Thoracic aorta (tissue), 2 donors: ENCODE measurements around the gene SMG7. TPM values are rescaled to one million over a fixed set of nuclear protein-coding genes. Genes with fewer than 3 reads are reported as not detected.

Experiments used
- ATAC-seq: fragments of 150-250 bp; one replicate; pipeline ENCODE4 v1.8.0; 2017; ENCODE audit warnings: low read depth; ENCODE audit not compliant: insufficient number of reproducible peaks, low FRiP score
- DNase-seq: peaks from one replicate; pipeline ENCODE4 v3.0.0-alpha.2; 2020; ENCODE audit warnings: low spot score
- H3K27ac ChIP-seq, 2 donors: fragments of 200-600 bp; sonication (generic); 1 replicate in 1 of 2; 2 replicates in 1 of 2; pipeline ENCODE4 v1.5.1; 2016; ENCODE audit warnings: mild to moderate bottlenecking in 2 of 2, moderate library complexity in 2 of 2
- H3K27me3 ChIP-seq: fragments of 200-600 bp; sonication (generic); replicated peaks from 2 replicates; pipeline ENCODE4 v1.6.0; 2016; ENCODE audit warnings: mild to moderate bottlenecking; ENCODE audit not compliant: insufficient read depth
- H3K36me3 ChIP-seq: fragments of 200-600 bp; sonication (generic); one replicate; pipeline ENCODE4 v1.5.1; 2016
- H3K4me1 ChIP-seq, 2 donors: fragments of 200-600 bp; sonication (generic); 1 replicate in 1 of 2; 2 replicates in 1 of 2; pipeline versions ENCODE4 v1.5.1 to v1.6.0; 2016; ENCODE audit warnings: low read depth in 2 of 2, mild to moderate bottlenecking in 1 of 2; ENCODE audit not compliant: control insufficient read depth in 1 of 2
- H3K4me3 ChIP-seq: fragments of 200-600 bp; sonication (generic); 2 replicates; pipeline ENCODE4 v1.5.1; 2016; ENCODE audit warnings: mild to moderate bottlenecking
- H3K9me3 ChIP-seq: fragments of 200-600 bp; sonication (generic); 2 replicates; pipeline ENCODE4 v1.5.1; 2016
- total RNA-seq, 2 donors: library from RNA; depleted of rRNA; stranded (reverse); fragments of >200 nt; gene quantifications; one replicate each; pipeline versions ENCODE4 v1.1.0 to v1.2.3, GENCODE V29; 2016
- TF ChIP-seq, protein P1 (sequence below): fragments of 200-600 bp; sonication (generic); IDR thresholded peaks from one replicate; pipeline ENCODE4 v1.5.1; 2019; ENCODE audit warnings: antibody characterized with exemption

Gene SMG7
- total RNA-seq, 2 donors from 2014 or later: 29.8 to 41.9 TPM

DNA sequence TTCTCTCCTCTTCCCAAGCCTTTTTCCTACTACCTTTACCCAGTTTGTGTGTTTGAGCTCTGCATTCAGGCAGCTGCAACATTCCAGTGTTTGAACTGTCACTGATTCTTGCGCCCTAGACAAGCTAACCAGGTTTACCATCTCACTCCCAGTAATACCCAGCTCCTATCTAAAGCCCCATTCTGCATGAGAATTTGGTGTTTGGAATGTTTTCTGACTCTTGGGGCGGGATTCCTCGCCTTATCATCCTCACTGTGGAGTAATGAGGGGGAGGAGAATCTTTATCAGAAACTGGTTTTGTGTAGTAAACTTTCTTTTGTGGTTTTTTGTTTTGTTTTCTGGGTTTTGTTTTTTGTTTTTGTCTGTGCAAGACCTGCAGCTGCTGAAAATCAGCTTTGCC, 81.5 kb downstream of the SMG7 start:
- ATAC-seq: no peak
- H3K4me3 ChIP-seq: no peak overlapping the region
- H3K9me3 ChIP-seq: no peaks in the 10 kb centered on the region
- DNase-seq: no peak
- TF ChIP-seq, protein P1, sequence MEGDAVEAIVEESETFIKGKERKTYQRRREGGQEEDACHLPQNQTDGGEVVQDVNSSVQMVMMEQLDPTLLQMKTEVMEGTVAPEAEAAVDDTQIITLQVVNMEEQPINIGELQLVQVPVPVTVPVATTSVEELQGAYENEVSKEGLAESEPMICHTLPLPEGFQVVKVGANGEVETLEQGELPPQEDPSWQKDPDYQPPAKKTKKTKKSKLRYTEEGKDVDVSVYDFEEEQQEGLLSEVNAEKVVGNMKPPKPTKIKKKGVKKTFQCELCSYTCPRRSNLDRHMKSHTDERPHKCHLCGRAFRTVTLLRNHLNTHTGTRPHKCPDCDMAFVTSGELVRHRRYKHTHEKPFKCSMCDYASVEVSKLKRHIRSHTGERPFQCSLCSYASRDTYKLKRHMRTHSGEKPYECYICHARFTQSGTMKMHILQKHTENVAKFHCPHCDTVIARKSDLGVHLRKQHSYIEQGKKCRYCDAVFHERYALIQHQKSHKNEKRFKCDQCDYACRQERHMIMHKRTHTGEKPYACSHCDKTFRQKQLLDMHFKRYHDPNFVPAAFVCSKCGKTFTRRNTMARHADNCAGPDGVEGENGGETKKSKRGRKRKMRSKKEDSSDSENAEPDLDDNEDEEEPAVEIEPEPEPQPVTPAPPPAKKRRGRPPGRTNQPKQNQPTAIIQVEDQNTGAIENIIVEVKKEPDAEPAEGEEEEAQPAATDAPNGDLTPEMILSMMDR: no peak
- no peaks in the 10 kb centered on the region for H3K27me3 ChIP-seq
- H3K27ac ChIP-seq: no peak overlapping the region
- no peaks in the 10 kb centered on the region for H3K4me1 ChIP-seq
- peaks cover 36% of the 10 kb centered on the region for H3K36me3 ChIP-seq

DNA sequence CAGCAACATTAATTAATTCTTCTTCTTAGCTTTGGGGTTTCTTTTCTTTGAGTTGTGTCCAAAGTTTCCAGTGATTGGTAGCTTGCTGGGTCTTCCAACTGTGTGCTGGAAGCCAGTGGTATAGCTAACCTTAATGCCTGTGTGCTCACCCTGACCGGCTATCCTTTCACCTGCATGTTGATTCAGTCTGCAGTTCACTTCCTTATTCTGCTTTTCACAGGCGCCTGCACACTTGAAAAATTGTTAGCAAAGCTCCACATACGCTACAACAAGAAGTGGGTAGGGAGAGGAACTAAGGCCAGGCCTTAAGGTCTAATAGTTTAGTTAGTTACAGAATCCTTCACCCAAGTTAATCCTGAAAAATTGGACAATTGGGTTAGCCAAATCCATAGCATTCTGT, 82.3 kb downstream of the SMG7 start:
- Histone ChIP-seq H3K9me3 (no peaks in the 10 kb centered on the region), H3K4me1 (no peaks in the 10 kb centered on the region), H3K4me3 (no peak overlapping the region), H3K27me3 (no peaks in the 10 kb centered on the region), H3K36me3 (peaks cover 29% of the 10 kb centered on the region), H3K27ac (no peak overlapping the region)
- ATAC-seq (no peak), DNase-seq (no peak)
- TF ChIP-seq, protein P1: no peak

DNA sequence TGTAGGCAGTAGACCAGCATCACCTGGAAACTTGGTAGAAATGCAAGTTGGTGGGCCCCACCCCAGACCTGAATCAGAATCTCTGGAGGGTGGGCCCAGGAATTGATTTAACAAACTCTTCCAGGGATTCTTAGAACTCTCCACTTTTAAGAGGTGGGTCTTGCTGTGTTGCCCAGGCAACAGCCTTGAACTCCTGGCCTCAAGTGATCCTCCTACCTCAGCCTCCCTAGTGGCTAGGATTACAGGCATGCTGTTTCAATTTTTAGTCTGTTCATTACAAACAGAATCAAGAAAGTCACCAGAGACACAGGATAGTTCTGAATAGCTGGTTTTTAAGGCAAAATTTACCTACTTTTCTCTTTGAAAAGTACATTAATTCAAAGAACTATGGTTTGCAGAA, 86.8 kb downstream of the SMG7 start:
- DNase-seq (no peak), ATAC-seq (no peak)
- H3K9me3 ChIP-seq: no peaks in the 10 kb centered on the region
- peaks cover 4% of the 10 kb centered on the region for H3K36me3 ChIP-seq
- H3K27ac ChIP-seq: no peak overlapping the region
- H3K4me3 ChIP-seq: no peak overlapping the region
- no peaks in the 10 kb centered on the region for H3K4me1 ChIP-seq
- no peaks in the 10 kb centered on the region for H3K27me3 ChIP-seq
- TF ChIP-seq, protein P1: no peak

DNA sequence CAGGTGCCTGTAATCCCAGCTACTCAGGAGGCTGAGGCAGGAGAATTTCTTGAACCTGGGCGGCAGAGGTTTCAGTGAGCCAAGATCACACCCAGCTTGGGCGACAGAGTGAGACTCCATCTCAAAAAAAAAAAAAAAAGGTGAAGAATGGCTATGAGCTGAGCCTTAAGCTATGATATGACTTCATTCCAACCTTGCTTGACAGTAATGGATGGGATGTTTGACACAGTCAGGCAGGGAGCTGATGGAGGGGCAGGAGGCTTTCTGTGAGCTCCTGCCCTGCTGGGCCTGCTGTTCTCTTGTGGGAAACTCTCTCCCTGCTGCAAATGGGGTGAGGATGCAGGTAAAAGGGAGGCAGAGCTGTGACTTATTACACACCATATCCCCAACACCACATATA, 90.4 kb downstream of the SMG7 start:
- Histone ChIP-seq H3K36me3 (no peaks in the 10 kb centered on the region), H3K4me3 (no peak overlapping the region), H3K27me3 (no peaks in the 10 kb centered on the region), H3K4me1 (peaks cover 0 to 8% of the 10 kb centered on the region in 2 donors), H3K27ac (no peak overlapping the region), H3K9me3 (no peaks in the 10 kb centered on the region)
- TF ChIP-seq, protein P1: no peak
- DNase-seq: no peak
- no peak for ATAC-seq

DNA sequence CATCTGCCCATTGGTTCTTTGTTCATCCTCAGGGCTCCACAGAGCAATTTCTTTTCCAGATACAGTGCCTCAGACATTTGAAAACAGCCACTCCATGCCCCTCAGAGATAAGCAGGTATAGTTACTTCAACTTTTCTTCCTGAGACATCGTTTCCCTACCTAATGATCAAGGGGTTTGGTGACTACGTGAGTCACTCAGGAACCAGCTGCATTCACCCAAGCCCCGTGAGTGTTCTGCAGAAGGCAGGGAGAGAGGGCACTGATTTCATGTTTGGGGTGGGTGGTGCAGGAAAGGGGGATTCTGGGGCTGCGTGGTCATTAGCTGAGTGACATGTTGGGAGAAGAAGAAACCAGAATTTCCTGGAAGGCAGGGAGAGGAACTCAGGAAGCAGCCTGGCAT, 93.0 kb downstream of the SMG7 start:
- H3K4me1 ChIP-seq: peaks cover 0 to 11% of the 10 kb centered on the region in 2 donors
- TF ChIP-seq, protein P1: no peak
- no peak for DNase-seq
- H3K9me3 ChIP-seq: no peaks in the 10 kb centered on the region
- no peak overlapping the region for H3K27ac ChIP-seq
- H3K27me3 ChIP-seq: no peaks in the 10 kb centered on the region
- no peaks in the 10 kb centered on the region for H3K36me3 ChIP-seq
- H3K4me3 ChIP-seq: no peak overlapping the region
- no peak for ATAC-seq
